CD14-positive monocyte (primary cell): ENCODE results near the gene ZBTB7A. TPM values are rescaled to one million over a fixed set of nuclear protein-coding genes. Genes with fewer than 3 reads are reported as not detected.

Experiments
- DNase-seq, 3 donors: peaks; one replicate each; pipeline ENCODE4 v3.0.0-alpha.2; 2011 to 2022
- H2AFZ ChIP-seq: 2 replicates; pipeline ENCODE4 v1.6.0; 2012; ENCODE audit warnings: mild to moderate bottlenecking, low read depth, low read length, inconsistent platforms; ENCODE audit not compliant: insufficient read depth, poor library complexity, severe bottlenecking
- H3K27ac ChIP-seq, 2 donors: 1 replicate in 1 of 2; 2 replicates in 1 of 2; pipeline ENCODE4 v1.5.1; 2012 to 2013; ENCODE audit warnings: low read length in 2 of 2, control low read depth in 1 of 2, inconsistent platforms in 1 of 2, low read depth in 1 of 2, mild to moderate bottlenecking in 1 of 2
- H3K27me3 ChIP-seq, 2 donors: one replicate each; pipeline versions ENCODE4 v1.6.0 to v1.6.1; 2011 to 2013; ENCODE audit warnings: low read length in 2 of 2; ENCODE audit not compliant: control insufficient read depth in 2 of 2, insufficient read depth in 2 of 2
- H3K36me3 ChIP-seq, 2 donors: replicated peaks in 1 of 2; 1 replicate in 1 of 2; 2 replicates in 1 of 2; pipeline versions ENCODE4 v1.5.1 to v1.6.1; 2012 to 2013; ENCODE audit warnings: low read length in 2 of 2, control low read depth in 1 of 2, inconsistent platforms in 1 of 2, mild to moderate bottlenecking in 1 of 2; ENCODE audit not compliant: insufficient read depth in 2 of 2, control insufficient read depth in 1 of 2
- H3K4me1 ChIP-seq, 2 donors: 1 replicate in 1 of 2; 2 replicates in 1 of 2; pipeline versions ENCODE4 v1.5.1 to v1.6.1; 2012 to 2013; ENCODE audit warnings: low read length in 2 of 2, control low read depth in 1 of 2, inconsistent platforms in 1 of 2, mild to moderate bottlenecking in 1 of 2, moderate library complexity in 1 of 2; ENCODE audit not compliant: insufficient read depth in 2 of 2, control insufficient read depth in 1 of 2
- H3K4me2 ChIP-seq: replicated peaks from 2 replicates; pipeline ENCODE3; 2012; ENCODE audit warnings: low read length, moderate library complexity, mild to moderate bottlenecking; ENCODE audit not compliant: poor library complexity, severe bottlenecking; ENCODE audit errors: extremely low read depth
- H3K4me3 ChIP-seq, 3 experiments: fragments of 200-600 bp in 1 of 3; sonication (generic) in 1 of 3; replicated peaks in 1 of 3; 1 replicate in 2 of 3; 2 replicates in 1 of 3; pipeline ENCODE4 v1.5.1; 2011 to 2013; ENCODE audit warnings: low read length in 3 of 3, mild to moderate bottlenecking in 3 of 3, control low read depth in 2 of 3, low read depth in 2 of 3, inconsistent platforms in 1 of 3, moderate library complexity in 1 of 3
- H3K79me2 ChIP-seq: 2 replicates; pipeline ENCODE4 v1.6.0; 2012; ENCODE audit warnings: mild to moderate bottlenecking, control low read depth, inconsistent platforms, low read length, moderate library complexity; ENCODE audit not compliant: insufficient read depth
- H3K9ac ChIP-seq: 2 replicates; pipeline ENCODE4 v1.6.0; 2017; ENCODE audit warnings: low read length, mild to moderate bottlenecking; ENCODE audit not compliant: insufficient read depth, poor library complexity, severe bottlenecking
- H3K9me3 ChIP-seq, 2 donors: replicated peaks in 1 of 2; 1 replicate in 1 of 2; 2 replicates in 1 of 2; pipeline versions ENCODE4 v1.5.1 to v1.6.1; 2012 to 2013; ENCODE audit warnings: low read length in 2 of 2, control low read depth in 1 of 2; ENCODE audit not compliant: control insufficient read depth in 1 of 2, insufficient read depth in 1 of 2
- H4K20me1 ChIP-seq: 2 replicates; pipeline ENCODE4 v1.6.0; 2012; ENCODE audit warnings: mild to moderate bottlenecking, low read length, control low read depth, moderate library complexity; ENCODE audit not compliant: insufficient read depth
- H3K27ac Mint-ChIP-seq, 7 donors: one replicate each; pipeline ENCODE4 v1.8.0; 2020; ENCODE audit warnings: mild to moderate bottlenecking in 7 of 7, mixed read lengths in 7 of 7, moderate library complexity in 6 of 7, inconsistent platforms in 2 of 7
- H3K27me3 Mint-ChIP-seq, 3 donors: one replicate each; pipeline ENCODE4 v1.8.0; 2021 to 2022; ENCODE audit warnings: low read depth in 3 of 3, mild to moderate bottlenecking in 3 of 3, mixed read lengths in 3 of 3, moderate library complexity in 3 of 3, inconsistent platforms in 1 of 3
- H3K36me3 Mint-ChIP-seq, 2 donors: one replicate each; pipeline ENCODE4 v1.8.0; 2020; ENCODE audit warnings: mixed read lengths in 2 of 2, inconsistent platforms in 1 of 2, mild to moderate bottlenecking in 1 of 2
- H3K4me1 Mint-ChIP-seq: one replicate; pipeline ENCODE4 v1.8.0; 2020; ENCODE audit warnings: mild to moderate bottlenecking, mixed read lengths
- H3K4me3 Mint-ChIP-seq, 2 donors: one replicate each; pipeline ENCODE4 v1.8.0; 2020; ENCODE audit warnings: mild to moderate bottlenecking in 2 of 2, mixed read lengths in 2 of 2, moderate library complexity in 1 of 2
- H3K9me3 Mint-ChIP-seq, 7 donors: one replicate each; pipeline ENCODE4 v1.8.0; 2020 to 2022; ENCODE audit warnings: mixed read lengths in 7 of 7, mild to moderate bottlenecking in 6 of 7, moderate library complexity in 6 of 7, inconsistent platforms in 2 of 7
- CTCF ChIP-seq: fragments of 200-600 bp; IDR thresholded peaks from one replicate; pipeline ENCODE4 v1.8.0; 2022; ENCODE audit warnings: antibody characterized with exemption, mild to moderate bottlenecking
- WGBS: methylation state at CpG from one replicate; pipeline ENCODE4 v1.1.5; 2013; ENCODE audit warnings: missing lambda C conversion rate; ENCODE audit not compliant: insufficient coverage; 5-methylcytosine and 5-hydroxymethylcytosine counted together
- intact Hi-C, 2 donors: fragments of 100-400 bp; cut with micrococcal nuclease; formaldehyde crosslinking; loops; one replicate each; pipeline versions ENCODE4 v1.15.0 to v1.15.1; 2023
- polyA plus RNA-seq, 3 donors: library from polyadenylated mRNA; depleted of rRNA in 1 of 3; unstranded in 2 of 3; stranded (reverse) in 1 of 3; fragments of 300-500 nt in 2 of 3; fragments of >200 nt in 1 of 3; fragmentation: Illumina TruSeq in 2 of 3; gene quantifications; 1 replicate in 2 of 3; 2 replicates in 1 of 3; pipeline ENCODE4 v1.2.3, GENCODE V29; 2012 to 2021

Gene ZBTB7A
- polyA plus RNA-seq, 3 donors = 18.0 to 31.5 (median 20.2) TPM

- Histone ChIP-seq H3K4me3 (no peak overlapping the region), H3K79me2 (peaks cover 19% of the 10 kb centered on the region), H3K27ac (no peak overlapping the region), H2AFZ (no peak overlapping the region), H3K4me2 (no peak overlapping the region), H3K9ac (no peak overlapping the region), H4K20me1 (peaks cover 90% of the 10 kb centered on the region), H3K27me3 (no peaks in the 10 kb centered on the region), H3K9me3 (no peaks in the 10 kb centered on the region), H3K4me1 (peaks cover 9 to 11% of the 10 kb centered on the region in 2 donors), H3K36me3 (peaks cover 34 to 35% of the 10 kb centered on the region in 2 donors)
- Mint-ChIP-seq H3K4me3 (no peak overlapping the region), H3K36me3 (peaks cover 2 to 20% of the 10 kb centered on the region in 2 donors), H3K9me3 (no peaks in the 10 kb centered on the region), H3K27ac (no peak overlapping the region), H3K4me1 (peaks cover 5% of the 10 kb centered on the region), H3K27me3 (peaks cover 0 to 1% (median 0%) of the 10 kb centered on the region in 3 donors)
- intact Hi-C loops = no loop called here
- no peak for TF ChIP-seq CTCF
- no peak for DNase-seq
- WGBS = 93% methylated on average over 22 of the region's 40 CpGs
Measured at GRCh38 chr19:4038661-4039423, 27.9 kb downstream of the ZBTB7A start.

DNA sequence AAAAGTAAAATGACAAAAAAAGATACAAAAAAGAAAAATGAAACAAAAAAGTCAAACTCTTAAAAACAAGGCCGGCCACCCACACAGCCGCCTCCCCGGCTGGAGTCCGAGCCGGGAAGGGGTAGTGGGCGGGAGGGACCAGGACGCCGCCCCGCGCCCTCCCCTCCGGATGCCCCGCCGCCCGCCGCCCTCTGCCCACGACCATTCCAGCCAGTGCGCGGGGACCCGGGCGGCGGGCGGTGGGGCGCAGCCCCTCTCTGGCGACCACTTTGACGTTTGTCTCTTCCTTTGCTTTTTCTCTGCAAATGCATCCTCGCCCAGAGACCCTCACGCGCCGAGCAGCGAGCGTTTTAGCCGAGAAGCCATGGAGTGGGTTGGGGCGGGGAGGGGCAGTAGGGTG is 28.6 kb downstream of the ZBTB7A start:
- no peak overlapping the region for H3K4me3 ChIP-seq
- peaks cover 9 to 11% of the 10 kb centered on the region in 2 donors for H3K4me1 ChIP-seq
- H3K79me2 ChIP-seq = peaks cover 17% of the 10 kb centered on the region
- WGBS = 96% methylated on average over 13 of the region's 33 CpGs
- no peaks in the 10 kb centered on the region for H3K9me3 ChIP-seq
- DNase-seq = no peak
- no peak overlapping the region for H2AFZ ChIP-seq
- no peak overlapping the region for H3K4me2 ChIP-seq
- peaks cover 41 to 42% of the 10 kb centered on the region in 2 donors for H3K36me3 ChIP-seq
- H3K27me3 ChIP-seq = no peaks in the 10 kb centered on the region
- H3K9ac ChIP-seq = no peak overlapping the region
- Mint-ChIP-seq H3K27ac (no peak overlapping the region), H3K4me1 (peaks cover 5% of the 10 kb centered on the region), H3K9me3 (no peaks in the 10 kb centered on the region), H3K27me3 (peaks cover 0 to 1% (median 0%) of the 10 kb centered on the region in 3 donors), H3K36me3 (peaks cover 2 to 22% of the 10 kb centered on the region in 2 donors), H3K4me3 (no peak overlapping the region)
- H3K27ac ChIP-seq = no peak overlapping the region
- peaks cover 91% of the 10 kb centered on the region for H4K20me1 ChIP-seq
- intact Hi-C loops = no loop called here
- TF ChIP-seq CTCF = no peak
